H1 (cell line): ENCODE measurements around the gene TMEM220. TPM values are rescaled to one million over a fixed set of nuclear protein-coding genes. Genes with fewer than 3 reads are reported as not detected.

Experiments
- CHD7 ChIP-seq: fragments of 300-600 bp; sonication (generic); IDR thresholded peaks from 2 replicates; pipeline ENCODE4 v1.7.1; 2012; ENCODE audit warnings: low read length, moderate library complexity, mild to moderate bottlenecking, inconsistent platforms; ENCODE audit not compliant: insufficient replicate concordance
- CREB1 ChIP-seq: IDR thresholded peaks from 2 replicates; pipeline ENCODE4 v1.6.1; 2012; ENCODE audit warnings: inconsistent platforms
- EGR1 ChIP-seq: IDR thresholded peaks from 2 replicates; pipeline ENCODE4 v1.6.1; 2011; ENCODE audit warnings: low read depth, low read length, borderline replicate concordance
- EP300 ChIP-seq, 2 experiments: IDR thresholded peaks; 1 replicate in 1 of 2; 2 replicates in 1 of 2; pipeline ENCODE4 v1.6.1; 2011 to 2012; ENCODE audit warnings: low read depth in 2 of 2, low read length in 2 of 2, mild to moderate bottlenecking in 2 of 2, borderline replicate concordance in 1 of 2, inconsistent platforms in 1 of 2, moderate library complexity in 1 of 2
- JUND ChIP-seq: IDR thresholded peaks from 2 replicates; pipeline ENCODE4 v1.6.1; 2011; ENCODE audit warnings: mild to moderate bottlenecking, improper control_type of control experiment, low read length
- KDM1A ChIP-seq: fragments of 200-600, 300-600 bp; sonication (generic); IDR thresholded peaks from 2 replicates; pipeline ENCODE4 v1.7.1; 2016; ENCODE audit warnings: mild to moderate bottlenecking, low read length, borderline replicate concordance
- NRF1 ChIP-seq: IDR thresholded peaks from 2 replicates; pipeline ENCODE4 v1.6.1; 2011; ENCODE audit warnings: mild to moderate bottlenecking, low read depth, low read length, improper control_type of control experiment
- RAD21 ChIP-seq, 2 experiments: IDR thresholded peaks in 1 of 2; conservative IDR thresholded peaks in 1 of 2; 2 replicates each; pipeline ENCODE4 v1.6.1; 2011; ENCODE audit warnings: low read depth in 2 of 2, low read length in 2 of 2, improper control_type of control experiment in 1 of 2, inconsistent platforms in 1 of 2, mild to moderate bottlenecking in 1 of 2, moderate library complexity in 1 of 2
- polyA plus RNA-seq, 7 experiments: library from polyadenylated mRNA; depleted of rRNA in 3 of 7; stranded (reverse) in 5 of 7; unstranded in 2 of 7; fragments of >200 nt in 5 of 7; fragments of 200-250 nt in 2 of 7; gene quantifications; 1 replicate in 5 of 7; 2 replicates in 1 of 7; 4 replicates in 1 of 7; pipeline versions ENCODE4 v1.2.1 to v1.2.3, GENCODE V29; 2011 to 2013; ENCODE audit warnings: missing spikeins in 2 of 7, mixed read lengths in 2 of 7
- total RNA-seq: library from RNA; stranded (reverse); fragmentation: NEBNext Ultra II Directional; extraction: Animal tissue kit (Norgen Biotek cat#: 25700); gene quantifications from 2 replicates; pipeline ENCODE4 v1.2.1, GENCODE V29; 2021
- TF ChIP-seq, protein P1 (sequence below), 3 experiments: IDR thresholded peaks; 1 replicate in 2 of 3; 2 replicates in 1 of 3; pipeline versions ENCODE4 v1.5.1 to v1.6.1; 2011; ENCODE audit warnings: low read length in 3 of 3, mild to moderate bottlenecking in 3 of 3, inconsistent platforms in 2 of 3, low read depth in 1 of 3, moderate library complexity in 1 of 3; ENCODE audit not compliant: insufficient read depth in 1 of 3; ENCODE audit errors: control extremely low read depth in 1 of 3

Gene TMEM220
- total and polyA plus RNA-seq, 2 of the 8 experiments (the other 6 are each of a cell fraction or from before 2014, with no cell fraction given), result 3.8 to 4.1 TPM

GRCh38 chr17:10754109-10754508 lies 24.3 kb upstream of the TMEM220 start (continued):
- no peak for TF ChIP-seq CHD7
- TF ChIP-seq CREB1, result no peak
- TF ChIP-seq RAD21 (IDR thresholded peaks at IDR 0.05 in 1 of 2, conservative IDR thresholded peaks at IDR 0.05 in 1 of 2; ENCODE audit: low read depth in 2 of 2, low read length in 2 of 2), result peak; percentile 59 to 69
- TF ChIP-seq EGR1, result no peak
- no peak for TF ChIP-seq JUND
- TF ChIP-seq NRF1, result no peak
- TF ChIP-seq, protein P1, sequence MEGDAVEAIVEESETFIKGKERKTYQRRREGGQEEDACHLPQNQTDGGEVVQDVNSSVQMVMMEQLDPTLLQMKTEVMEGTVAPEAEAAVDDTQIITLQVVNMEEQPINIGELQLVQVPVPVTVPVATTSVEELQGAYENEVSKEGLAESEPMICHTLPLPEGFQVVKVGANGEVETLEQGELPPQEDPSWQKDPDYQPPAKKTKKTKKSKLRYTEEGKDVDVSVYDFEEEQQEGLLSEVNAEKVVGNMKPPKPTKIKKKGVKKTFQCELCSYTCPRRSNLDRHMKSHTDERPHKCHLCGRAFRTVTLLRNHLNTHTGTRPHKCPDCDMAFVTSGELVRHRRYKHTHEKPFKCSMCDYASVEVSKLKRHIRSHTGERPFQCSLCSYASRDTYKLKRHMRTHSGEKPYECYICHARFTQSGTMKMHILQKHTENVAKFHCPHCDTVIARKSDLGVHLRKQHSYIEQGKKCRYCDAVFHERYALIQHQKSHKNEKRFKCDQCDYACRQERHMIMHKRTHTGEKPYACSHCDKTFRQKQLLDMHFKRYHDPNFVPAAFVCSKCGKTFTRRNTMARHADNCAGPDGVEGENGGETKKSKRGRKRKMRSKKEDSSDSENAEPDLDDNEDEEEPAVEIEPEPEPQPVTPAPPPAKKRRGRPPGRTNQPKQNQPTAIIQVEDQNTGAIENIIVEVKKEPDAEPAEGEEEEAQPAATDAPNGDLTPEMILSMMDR (IDR thresholded peaks at IDR 0.05; ENCODE audit: control extremely low read depth in 1 of 3, insufficient read depth in 1 of 3, low read depth in 1 of 3, low read length in 3 of 3), result peak; percentile 68 to 90 (median 77)
- TF ChIP-seq EP300 (IDR thresholded peaks at IDR 0.05; ENCODE audit: borderline replicate concordance in 1 of 2, low read depth in 2 of 2, low read length in 2 of 2), result no peak
- TF ChIP-seq KDM1A, result peak; percentile 98
